Astrocyte of the cerebellum (primary cell): ENCODE data around the gene PLCH2.

Source experiments
- DNase-seq: peaks from one replicate; pipeline ENCODE4 v3.0.0-alpha.2; 2011; ENCODE audit warnings: low read depth
- H3K4me3 ChIP-seq: 2 replicates; pipeline ENCODE4 v1.5.1; 2011; ENCODE audit warnings: mild to moderate bottlenecking, low read depth, low read length, moderate library complexity
- in situ Hi-C: cut with HindIII; loops from 2 replicates; pipeline ENCODE4 v1.10.0; 2017; ENCODE audit warnings: low sequenced_read_pairs
- TF ChIP-seq, protein P1 (sequence below): IDR thresholded peaks from 2 replicates; pipeline ENCODE4 v1.5.1; 2012; ENCODE audit warnings: low read length, low read depth, moderate library complexity, mild to moderate bottlenecking; ENCODE audit errors: missing control alignments

PLCH2 gene

GRCh38 chr1:2479618-2480017 is 3.5 kb downstream of the PLCH2 start:
- TF ChIP-seq, protein P1, sequence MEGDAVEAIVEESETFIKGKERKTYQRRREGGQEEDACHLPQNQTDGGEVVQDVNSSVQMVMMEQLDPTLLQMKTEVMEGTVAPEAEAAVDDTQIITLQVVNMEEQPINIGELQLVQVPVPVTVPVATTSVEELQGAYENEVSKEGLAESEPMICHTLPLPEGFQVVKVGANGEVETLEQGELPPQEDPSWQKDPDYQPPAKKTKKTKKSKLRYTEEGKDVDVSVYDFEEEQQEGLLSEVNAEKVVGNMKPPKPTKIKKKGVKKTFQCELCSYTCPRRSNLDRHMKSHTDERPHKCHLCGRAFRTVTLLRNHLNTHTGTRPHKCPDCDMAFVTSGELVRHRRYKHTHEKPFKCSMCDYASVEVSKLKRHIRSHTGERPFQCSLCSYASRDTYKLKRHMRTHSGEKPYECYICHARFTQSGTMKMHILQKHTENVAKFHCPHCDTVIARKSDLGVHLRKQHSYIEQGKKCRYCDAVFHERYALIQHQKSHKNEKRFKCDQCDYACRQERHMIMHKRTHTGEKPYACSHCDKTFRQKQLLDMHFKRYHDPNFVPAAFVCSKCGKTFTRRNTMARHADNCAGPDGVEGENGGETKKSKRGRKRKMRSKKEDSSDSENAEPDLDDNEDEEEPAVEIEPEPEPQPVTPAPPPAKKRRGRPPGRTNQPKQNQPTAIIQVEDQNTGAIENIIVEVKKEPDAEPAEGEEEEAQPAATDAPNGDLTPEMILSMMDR: no peak
- no peak for DNase-seq
- H3K4me3 ChIP-seq: no peak overlapping the region
- in situ Hi-C loops: no loop called here

GRCh38 chr1:2480236-2480985 is 4.3 kb downstream of the PLCH2 start:
- in situ Hi-C loops: no loop called here
- no peak overlapping the region for H3K4me3 ChIP-seq
- TF ChIP-seq, protein P1: no peak
- no peak for DNase-seq

DNA sequence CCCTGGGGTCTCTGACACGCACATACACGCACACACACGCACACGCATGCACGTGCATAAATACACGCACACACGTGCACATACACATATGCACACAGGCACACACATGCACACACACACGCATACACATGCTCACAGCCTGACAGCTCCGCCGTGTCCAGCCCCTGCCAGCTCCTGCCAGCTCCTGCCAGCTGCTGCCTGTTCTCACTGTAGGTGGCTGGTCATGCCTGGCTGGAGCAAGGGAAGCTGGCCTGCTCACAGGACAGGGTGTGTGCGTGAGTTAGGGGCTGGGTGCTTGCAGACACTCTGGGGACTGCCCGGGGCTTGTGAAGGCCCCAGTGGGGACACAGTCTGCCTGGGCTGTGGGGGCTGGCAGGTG is 4.9 kb downstream of the PLCH2 start:
- TF ChIP-seq, protein P1: no peak
- in situ Hi-C loops: no loop called here
- no peak overlapping the region for H3K4me3 ChIP-seq
- no peak for DNase-seq

- in situ Hi-C loops: no loop called here
- no peak overlapping the region for H3K4me3 ChIP-seq
- TF ChIP-seq, protein P1: no peak
- no peak for DNase-seq
These were observed 5.8 kb downstream of the PLCH2 start for GRCh38 chr1:2481885-2482284.

DNA sequence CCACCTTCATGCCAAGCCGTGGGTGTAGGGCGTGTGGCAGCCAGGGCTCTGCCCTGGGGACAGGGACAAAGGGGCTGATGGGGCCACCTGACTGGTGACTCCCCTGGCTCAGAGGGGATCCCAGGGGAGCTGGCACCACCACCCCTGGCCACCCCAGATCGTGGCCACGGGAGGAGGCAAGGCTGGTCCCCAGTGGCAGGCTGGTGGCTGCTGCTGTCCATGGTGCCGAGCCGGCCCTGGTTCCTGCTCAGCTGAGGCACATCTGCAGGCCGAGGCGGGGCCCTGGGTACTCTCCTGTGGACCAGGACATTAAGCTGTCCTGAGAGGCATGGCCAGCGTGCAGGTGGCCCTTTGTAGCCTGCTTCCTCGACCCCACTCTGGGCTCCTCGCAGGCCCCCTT is 6.5 kb downstream of the PLCH2 start:
- in situ Hi-C loops: no loop called here

DNA sequence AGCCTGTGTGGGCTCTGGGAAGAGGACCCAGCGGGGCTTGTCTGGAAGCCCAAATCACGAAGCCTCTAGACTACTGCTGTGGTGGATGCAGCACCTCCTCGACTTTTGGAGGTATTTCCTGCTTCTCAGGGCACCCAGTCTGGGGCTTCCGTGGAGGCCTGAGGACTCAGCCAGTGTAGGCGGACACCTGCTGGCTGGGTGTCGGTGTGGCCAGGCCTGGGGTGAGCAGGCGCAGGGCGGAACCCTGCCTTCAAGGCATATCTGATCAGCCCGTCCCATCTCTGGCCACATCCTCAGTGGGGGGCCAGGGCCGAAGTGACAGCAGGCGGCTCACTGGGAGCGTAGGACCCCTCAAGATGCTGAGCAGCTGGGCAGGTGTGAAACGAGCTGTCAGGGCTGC is 6.9 kb downstream of the PLCH2 start:
- TF ChIP-seq, protein P1: no peak
- DNase-seq: no peak
- H3K4me3 ChIP-seq: no peak overlapping the region
- in situ Hi-C loops: no loop called here

More for the DNA sequence above, 6.5 kb downstream of the PLCH2 start:
- TF ChIP-seq, protein P1: no peak
- H3K4me3 ChIP-seq: no peak overlapping the region
- DNase-seq: no peak
